Measurements from ENCODE around the gene PFKM. TPM values are rescaled to one million over a fixed set of nuclear protein-coding genes. Genes with fewer than 3 reads are reported as not detected.

PFKM gene
- total and polyA plus RNA-seq, 4 donors, result 4.5 to 23.9 (median 5.8) TPM

DNA sequence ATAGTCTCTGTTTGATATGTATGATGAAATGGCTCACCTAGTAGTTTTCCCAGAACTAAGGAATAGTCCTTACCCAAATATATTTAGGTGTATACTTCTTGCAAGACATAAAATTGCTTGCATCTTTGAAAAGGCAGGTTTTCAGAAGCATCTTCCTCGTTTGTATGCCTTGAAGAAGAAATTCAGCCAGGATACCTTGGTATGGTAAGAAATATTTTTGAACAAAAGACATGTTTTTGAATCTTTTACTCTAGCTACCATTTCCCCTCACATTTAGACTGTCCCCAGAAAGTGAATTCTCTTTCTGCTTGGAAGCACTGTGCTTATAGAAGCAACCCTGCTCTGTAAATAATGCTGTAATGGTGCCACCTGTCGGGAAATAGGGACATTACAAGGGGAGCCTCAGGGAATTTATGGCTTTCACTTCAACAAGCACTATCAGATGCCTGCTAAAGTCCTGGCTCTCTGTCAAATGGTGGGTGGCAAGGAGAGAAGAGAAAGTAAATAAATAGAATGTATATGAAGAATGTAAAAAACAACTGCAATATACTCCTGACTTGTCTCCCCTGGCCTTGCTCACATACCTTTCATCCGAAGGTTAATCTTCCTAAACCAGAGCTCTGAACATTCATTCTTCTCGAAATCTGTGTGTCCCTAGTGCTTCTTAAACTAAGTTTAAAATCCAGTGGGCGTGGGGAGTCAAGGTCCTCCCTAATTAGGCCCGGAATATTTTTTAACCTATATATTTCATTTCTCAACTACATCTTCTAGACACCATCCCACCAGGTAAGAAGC is 70.4 kb downstream of the PFKM start:
- H3K27ac ChIP-seq (ENCODE audit: low read depth in 1 of 2, low read length in 2 of 2), result no peak overlapping the region
- peaks cover 0 to 6% (median 0%) of the 10 kb centered on the region in 4 donors for H3K27me3 ChIP-seq (ENCODE audit: control insufficient read depth in 4 of 4, insufficient read depth in 4 of 4, low read length in 3 of 4)
- no peak overlapping the region for H3K4me3 ChIP-seq (ENCODE audit: low read depth in 1 of 3, low read length in 3 of 3)
- TF ChIP-seq HNF4A (conservative IDR thresholded peaks at IDR 0.05) (no peak), EGR1 (IDR thresholded peaks at IDR 0.05; ENCODE audit: low read depth in 2 of 2) (no peak), SP1 (IDR thresholded peaks at IDR 0.05) (no peak), RAD21 (IDR thresholded peaks at IDR 0.05) (peak; percentile 79 to 83), FOXA2 (IDR thresholded peaks at IDR 0.05) (no peak), JUND (IDR thresholded peaks at IDR 0.05) (no peak)
- TF ChIP-seq, protein P1, sequence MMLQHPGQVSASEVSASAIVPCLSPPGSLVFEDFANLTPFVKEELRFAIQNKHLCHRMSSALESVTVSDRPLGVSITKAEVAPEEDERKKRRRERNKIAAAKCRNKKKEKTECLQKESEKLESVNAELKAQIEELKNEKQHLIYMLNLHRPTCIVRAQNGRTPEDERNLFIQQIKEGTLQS (IDR thresholded peaks at IDR 0.05), result no peak
- TF ChIP-seq, protein P2, sequence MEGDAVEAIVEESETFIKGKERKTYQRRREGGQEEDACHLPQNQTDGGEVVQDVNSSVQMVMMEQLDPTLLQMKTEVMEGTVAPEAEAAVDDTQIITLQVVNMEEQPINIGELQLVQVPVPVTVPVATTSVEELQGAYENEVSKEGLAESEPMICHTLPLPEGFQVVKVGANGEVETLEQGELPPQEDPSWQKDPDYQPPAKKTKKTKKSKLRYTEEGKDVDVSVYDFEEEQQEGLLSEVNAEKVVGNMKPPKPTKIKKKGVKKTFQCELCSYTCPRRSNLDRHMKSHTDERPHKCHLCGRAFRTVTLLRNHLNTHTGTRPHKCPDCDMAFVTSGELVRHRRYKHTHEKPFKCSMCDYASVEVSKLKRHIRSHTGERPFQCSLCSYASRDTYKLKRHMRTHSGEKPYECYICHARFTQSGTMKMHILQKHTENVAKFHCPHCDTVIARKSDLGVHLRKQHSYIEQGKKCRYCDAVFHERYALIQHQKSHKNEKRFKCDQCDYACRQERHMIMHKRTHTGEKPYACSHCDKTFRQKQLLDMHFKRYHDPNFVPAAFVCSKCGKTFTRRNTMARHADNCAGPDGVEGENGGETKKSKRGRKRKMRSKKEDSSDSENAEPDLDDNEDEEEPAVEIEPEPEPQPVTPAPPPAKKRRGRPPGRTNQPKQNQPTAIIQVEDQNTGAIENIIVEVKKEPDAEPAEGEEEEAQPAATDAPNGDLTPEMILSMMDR (IDR thresholded peaks at IDR 0.05; ENCODE audit: low read depth, low read length, missing input control), result peak; percentile 90
- TF ChIP-seq, protein P3, sequence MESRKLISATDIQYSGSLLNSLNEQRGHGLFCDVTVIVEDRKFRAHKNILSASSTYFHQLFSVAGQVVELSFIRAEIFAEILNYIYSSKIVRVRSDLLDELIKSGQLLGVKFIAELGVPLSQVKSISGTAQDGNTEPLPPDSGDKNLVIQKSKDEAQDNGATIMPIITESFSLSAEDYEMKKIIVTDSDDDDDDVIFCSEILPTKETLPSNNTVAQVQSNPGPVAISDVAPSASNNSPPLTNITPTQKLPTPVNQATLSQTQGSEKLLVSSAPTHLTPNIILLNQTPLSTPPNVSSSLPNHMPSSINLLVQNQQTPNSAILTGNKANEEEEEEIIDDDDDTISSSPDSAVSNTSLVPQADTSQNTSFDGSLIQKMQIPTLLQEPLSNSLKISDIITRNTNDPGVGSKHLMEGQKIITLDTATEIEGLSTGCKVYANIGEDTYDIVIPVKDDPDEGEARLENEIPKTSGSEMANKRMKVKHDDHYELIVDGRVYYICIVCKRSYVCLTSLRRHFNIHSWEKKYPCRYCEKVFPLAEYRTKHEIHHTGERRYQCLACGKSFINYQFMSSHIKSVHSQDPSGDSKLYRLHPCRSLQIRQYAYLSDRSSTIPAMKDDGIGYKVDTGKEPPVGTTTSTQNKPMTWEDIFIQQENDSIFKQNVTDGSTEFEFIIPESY (IDR thresholded peaks at IDR 0.05), result no peak
- no peaks in the 10 kb centered on the region for H3K9me3 ChIP-seq (ENCODE audit: control insufficient read depth in 4 of 4, low read length in 3 of 4)
- no peaks in the 10 kb centered on the region for H3K36me3 ChIP-seq (ENCODE audit: control insufficient read depth in 4 of 4, insufficient read depth in 3 of 4, low read depth in 1 of 4, low read length in 3 of 4)
- no peaks in the 10 kb centered on the region for H3K4me1 ChIP-seq (ENCODE audit: control insufficient read depth in 4 of 4, insufficient read depth in 4 of 4, low read length in 3 of 4)
- 41% methylated on average over 6 of the region's 6 CpGs for WGBS
- DNase-seq (ENCODE audit: low spot score), result peak; percentile 75
- no peak overlapping the region for H3K9ac ChIP-seq (ENCODE audit: low read depth in 1 of 2, low read length in 2 of 2)

DNA sequence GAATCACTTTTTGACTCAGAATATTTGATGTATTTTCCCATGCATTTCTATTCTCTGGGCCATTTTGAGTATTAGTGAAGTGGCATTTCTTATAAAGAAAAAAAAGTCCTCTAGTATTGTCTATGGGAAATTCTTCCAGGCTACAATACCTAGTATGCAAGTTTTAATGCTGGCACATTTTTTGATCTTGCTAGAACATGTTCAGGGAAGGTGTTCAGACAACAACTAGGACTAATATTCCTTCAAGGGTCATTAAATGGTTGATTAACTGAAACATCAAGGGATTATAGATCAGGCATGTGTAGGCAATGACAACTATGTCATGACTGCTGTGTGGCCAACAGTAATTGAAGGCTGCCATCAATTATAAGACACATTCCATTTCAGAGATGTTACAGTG is 71.9 kb downstream of the PFKM start:
- Histone ChIP-seq H3K9ac (ENCODE audit: low read depth in 1 of 2, low read length in 2 of 2) (no peak overlapping the region), H3K36me3 (ENCODE audit: control insufficient read depth in 4 of 4, insufficient read depth in 3 of 4, low read depth in 1 of 4, low read length in 3 of 4) (no peaks in the 10 kb centered on the region), H3K4me1 (ENCODE audit: control insufficient read depth in 4 of 4, insufficient read depth in 4 of 4, low read length in 3 of 4) (peaks cover 0 to 2% (median 0%) of the 10 kb centered on the region in 4 donors), H3K4me3 (ENCODE audit: low read depth in 1 of 3, low read length in 3 of 3) (no peak overlapping the region), H3K9me3 (ENCODE audit: control insufficient read depth in 4 of 4, low read length in 3 of 4) (no peaks in the 10 kb centered on the region), H3K27me3 (ENCODE audit: control insufficient read depth in 4 of 4, insufficient read depth in 4 of 4, low read length in 3 of 4) (peaks cover 0 to 2% (median 0%) of the 10 kb centered on the region in 4 donors), H3K27ac (ENCODE audit: low read depth in 1 of 2, low read length in 2 of 2) (no peak overlapping the region)
- TF ChIP-seq SP1 (IDR thresholded peaks at IDR 0.05), result no peak
- no peak for TF ChIP-seq RAD21 (IDR thresholded peaks at IDR 0.05)
- no peak for TF ChIP-seq HNF4A (conservative IDR thresholded peaks at IDR 0.05)
- TF ChIP-seq, protein P4, sequence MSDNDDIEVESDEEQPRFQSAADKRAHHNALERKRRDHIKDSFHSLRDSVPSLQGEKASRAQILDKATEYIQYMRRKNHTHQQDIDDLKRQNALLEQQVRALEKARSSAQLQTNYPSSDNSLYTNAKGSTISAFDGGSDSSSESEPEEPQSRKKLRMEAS (IDR thresholded peaks at IDR 0.05), result no peak
- TF ChIP-seq FOXA1 (IDR thresholded peaks at IDR 0.05), result no peak
- no peak for DNase-seq (ENCODE audit: low spot score)

DNA sequence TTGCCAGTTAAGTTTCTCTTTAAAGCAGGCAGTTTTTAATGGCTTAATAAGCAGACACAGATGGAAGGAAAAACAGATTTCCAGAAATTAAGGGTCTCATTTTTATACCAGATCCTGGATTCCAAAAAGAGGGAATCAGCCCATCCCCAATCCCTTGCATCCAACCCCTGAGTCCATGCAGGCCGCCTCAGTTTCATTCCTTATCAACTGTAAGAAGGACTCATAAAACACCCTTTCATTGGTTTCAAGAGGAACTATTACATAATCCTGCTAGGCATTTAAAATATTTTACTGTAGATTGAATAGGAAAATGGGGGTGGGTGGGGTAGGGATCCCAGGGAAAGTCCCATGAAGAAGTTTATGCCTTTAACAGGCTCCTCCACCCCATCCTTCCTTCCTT is 73.7 kb downstream of the PFKM start:
- H3K36me3 ChIP-seq (ENCODE audit: control insufficient read depth in 4 of 4, insufficient read depth in 3 of 4, low read depth in 1 of 4, low read length in 3 of 4), result no peaks in the 10 kb centered on the region
- TF ChIP-seq, protein P5, sequence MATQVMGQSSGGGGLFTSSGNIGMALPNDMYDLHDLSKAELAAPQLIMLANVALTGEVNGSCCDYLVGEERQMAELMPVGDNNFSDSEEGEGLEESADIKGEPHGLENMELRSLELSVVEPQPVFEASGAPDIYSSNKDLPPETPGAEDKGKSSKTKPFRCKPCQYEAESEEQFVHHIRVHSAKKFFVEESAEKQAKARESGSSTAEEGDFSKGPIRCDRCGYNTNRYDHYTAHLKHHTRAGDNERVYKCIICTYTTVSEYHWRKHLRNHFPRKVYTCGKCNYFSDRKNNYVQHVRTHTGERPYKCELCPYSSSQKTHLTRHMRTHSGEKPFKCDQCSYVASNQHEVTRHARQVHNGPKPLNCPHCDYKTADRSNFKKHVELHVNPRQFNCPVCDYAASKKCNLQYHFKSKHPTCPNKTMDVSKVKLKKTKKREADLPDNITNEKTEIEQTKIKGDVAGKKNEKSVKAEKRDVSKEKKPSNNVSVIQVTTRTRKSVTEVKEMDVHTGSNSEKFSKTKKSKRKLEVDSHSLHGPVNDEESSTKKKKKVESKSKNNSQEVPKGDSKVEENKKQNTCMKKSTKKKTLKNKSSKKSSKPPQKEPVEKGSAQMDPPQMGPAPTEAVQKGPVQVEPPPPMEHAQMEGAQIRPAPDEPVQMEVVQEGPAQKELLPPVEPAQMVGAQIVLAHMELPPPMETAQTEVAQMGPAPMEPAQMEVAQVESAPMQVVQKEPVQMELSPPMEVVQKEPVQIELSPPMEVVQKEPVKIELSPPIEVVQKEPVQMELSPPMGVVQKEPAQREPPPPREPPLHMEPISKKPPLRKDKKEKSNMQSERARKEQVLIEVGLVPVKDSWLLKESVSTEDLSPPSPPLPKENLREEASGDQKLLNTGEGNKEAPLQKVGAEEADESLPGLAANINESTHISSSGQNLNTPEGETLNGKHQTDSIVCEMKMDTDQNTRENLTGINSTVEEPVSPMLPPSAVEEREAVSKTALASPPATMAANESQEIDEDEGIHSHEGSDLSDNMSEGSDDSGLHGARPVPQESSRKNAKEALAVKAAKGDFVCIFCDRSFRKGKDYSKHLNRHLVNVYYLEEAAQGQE (IDR thresholded peaks at IDR 0.05), result no peak
- TF ChIP-seq HNF4G (IDR thresholded peaks at IDR 0.05) (no peak), RAD21 (IDR thresholded peaks at IDR 0.05) (no peak), YY1 (IDR thresholded peaks at IDR 0.05) (no peak)
- TF ChIP-seq, protein P4 (IDR thresholded peaks at IDR 0.05), result no peak
- TF ChIP-seq, protein P3 (IDR thresholded peaks at IDR 0.05), result no peak
- no peak overlapping the region for H3K9ac ChIP-seq (ENCODE audit: low read depth in 1 of 2, low read length in 2 of 2)
- no peak overlapping the region for H3K27ac ChIP-seq (ENCODE audit: low read depth in 1 of 2, low read length in 2 of 2)
- 84% methylated on average over 1 of the region's 1 CpG for WGBS
- H3K4me3 ChIP-seq (ENCODE audit: low read depth in 1 of 3, low read length in 3 of 3), result no peak overlapping the region
- no peaks in the 10 kb centered on the region for H3K9me3 ChIP-seq (ENCODE audit: control insufficient read depth in 4 of 4, low read length in 3 of 4)
- H3K27me3 ChIP-seq (ENCODE audit: control insufficient read depth in 4 of 4, insufficient read depth in 4 of 4, low read length in 3 of 4), result no peaks in the 10 kb centered on the region
- DNase-seq (ENCODE audit: low spot score), result no peak
- H3K4me1 ChIP-seq (ENCODE audit: control insufficient read depth in 4 of 4, insufficient read depth in 4 of 4, low read length in 3 of 4), result peaks cover 0 to 8% (median 3%) of the 10 kb centered on the region in 4 donors
